GM15510 (cell line): Measurements from ENCODE around the gene UXS1.

Source experiments
- POLR2A ChIP-seq: IDR thresholded peaks from 3 replicates; pipeline ENCODE4 v1.6.1; 2011; ENCODE audit warnings: borderline replicate concordance; ENCODE audit not compliant: insufficient read length; ENCODE audit errors: extremely low read depth

The UXS1 gene

GRCh38 chr2:106126705-106127281, 67.3 kb downstream of the UXS1 start:
- no peak for TF ChIP-seq POLR2A

- no peak for TF ChIP-seq POLR2A
Observed at GRCh38 chr2:106126295-106126694, 67.8 kb downstream of the UXS1 start.

GRCh38 chr2:106124905-106125549, 69.1 kb downstream of the UXS1 start:
- TF ChIP-seq POLR2A = no peak

DNA sequence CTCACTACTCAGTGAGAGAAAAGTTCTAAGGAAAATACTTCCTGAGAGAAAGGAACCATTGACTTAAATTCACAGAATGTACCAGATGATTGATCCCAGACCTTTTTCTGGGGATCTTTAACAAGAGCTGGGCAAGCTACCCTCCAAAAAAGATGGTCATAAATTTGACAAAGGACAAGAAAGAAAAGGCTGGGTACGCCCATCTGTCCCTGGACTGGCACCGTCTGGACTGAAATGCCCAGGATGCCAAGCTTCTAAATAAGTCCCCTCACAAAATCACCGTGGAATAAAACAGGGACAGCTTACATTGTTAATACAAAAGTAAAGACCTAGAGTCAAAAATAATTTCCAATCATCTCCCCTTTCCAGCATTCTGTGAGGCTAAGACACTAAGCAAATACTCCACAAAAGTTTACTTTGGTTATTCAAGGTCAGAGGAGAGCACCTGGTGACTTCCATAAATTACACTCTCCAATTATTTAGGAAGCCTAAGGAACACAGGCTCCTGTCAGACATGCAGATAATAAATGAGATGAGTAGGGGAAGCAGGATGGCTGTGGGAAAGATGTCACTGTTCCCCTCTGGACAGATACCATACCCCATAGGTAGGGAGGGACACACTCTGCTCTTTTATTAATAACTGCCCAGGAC, 69.9 kb downstream of the UXS1 start:
- no peak for TF ChIP-seq POLR2A

- TF ChIP-seq POLR2A = no peak
Observed at GRCh38 chr2:106122157-106122556, 71.9 kb downstream of the UXS1 start.

- no peak for TF ChIP-seq POLR2A
Observed at GRCh38 chr2:106120432-106120831, 73.7 kb downstream of the UXS1 start.

DNA sequence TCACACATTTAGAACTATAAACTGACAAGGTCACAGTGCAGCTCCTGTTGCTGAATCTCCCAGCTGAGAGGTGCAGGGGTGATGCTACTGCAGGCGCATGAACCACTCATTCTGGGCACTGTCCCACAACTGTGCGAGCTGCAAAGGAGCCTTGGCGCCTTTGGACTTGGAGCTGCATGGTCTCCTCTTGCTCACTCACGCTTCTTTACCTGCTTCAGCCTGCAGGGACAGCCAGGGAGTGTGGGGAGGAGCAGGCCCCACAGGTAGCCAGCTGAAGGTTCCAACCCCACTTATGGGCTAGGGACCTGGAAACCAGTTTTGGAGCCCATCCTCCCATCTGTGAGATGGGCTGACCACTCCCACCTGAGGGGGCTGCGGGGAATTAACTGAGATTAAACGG, 75.0 kb downstream of the UXS1 start:
- no peak for TF ChIP-seq POLR2A

DNA sequence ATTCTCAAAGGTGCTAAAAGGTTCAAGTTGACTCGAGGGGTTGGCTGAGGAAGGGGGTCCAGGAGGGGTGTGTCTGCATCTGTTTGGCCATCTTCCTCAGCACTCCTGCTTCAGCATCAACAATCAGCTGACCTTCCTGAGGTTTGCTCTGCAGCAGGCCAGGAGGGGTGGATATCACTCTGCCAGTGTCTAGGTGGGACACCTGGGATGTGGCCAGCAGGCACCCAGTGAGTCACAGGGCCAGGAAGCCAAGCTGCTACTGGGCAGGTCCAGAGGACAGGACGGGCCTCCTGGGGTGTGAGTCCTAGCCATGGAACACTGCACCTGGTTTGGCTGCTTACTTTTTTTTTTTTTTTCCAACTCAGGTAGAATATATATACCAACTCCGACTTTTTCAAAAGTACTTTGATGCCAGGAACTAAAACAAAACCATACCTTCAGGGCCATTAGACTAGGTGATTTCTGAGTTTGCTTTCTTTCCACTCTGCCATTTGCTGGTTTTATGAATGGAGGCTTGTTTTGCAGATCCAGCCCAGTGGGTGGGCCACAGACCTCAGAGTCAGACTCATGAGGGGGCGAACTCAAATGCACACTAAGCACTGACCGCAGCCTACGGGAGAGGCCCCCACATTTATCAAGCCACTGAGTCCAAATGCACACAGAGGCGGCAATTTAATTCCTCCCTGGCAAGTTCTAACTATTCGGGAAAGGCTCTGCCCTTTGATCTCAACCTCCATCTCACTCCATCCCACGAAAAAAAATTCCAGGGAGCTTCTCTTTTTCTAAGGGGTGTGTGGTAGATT, 76.0 kb downstream of the UXS1 start:
- no peak for TF ChIP-seq POLR2A

- TF ChIP-seq POLR2A = no peak
Observed at GRCh38 chr2:106117347-106117746, 76.8 kb downstream of the UXS1 start.

DNA sequence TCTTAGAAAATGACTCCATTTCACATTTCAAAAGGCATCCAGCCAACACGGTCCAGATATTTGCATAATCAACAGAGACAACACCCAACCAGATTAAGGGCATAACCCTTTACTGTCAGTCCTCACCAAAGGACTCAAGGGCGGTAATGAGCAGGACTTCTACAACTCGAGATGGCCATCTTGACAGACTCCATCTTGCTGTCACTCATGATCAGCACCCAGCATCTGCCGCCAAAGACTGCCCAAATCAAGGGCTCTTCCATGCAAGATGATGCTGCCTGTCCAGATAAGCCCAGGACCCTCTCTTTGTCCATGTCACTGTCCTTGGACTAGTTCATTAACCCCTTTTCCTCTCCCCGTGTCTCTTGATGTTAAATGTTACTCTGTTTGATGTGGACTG, 77.9 kb downstream of the UXS1 start:
- no peak for TF ChIP-seq POLR2A

DNA sequence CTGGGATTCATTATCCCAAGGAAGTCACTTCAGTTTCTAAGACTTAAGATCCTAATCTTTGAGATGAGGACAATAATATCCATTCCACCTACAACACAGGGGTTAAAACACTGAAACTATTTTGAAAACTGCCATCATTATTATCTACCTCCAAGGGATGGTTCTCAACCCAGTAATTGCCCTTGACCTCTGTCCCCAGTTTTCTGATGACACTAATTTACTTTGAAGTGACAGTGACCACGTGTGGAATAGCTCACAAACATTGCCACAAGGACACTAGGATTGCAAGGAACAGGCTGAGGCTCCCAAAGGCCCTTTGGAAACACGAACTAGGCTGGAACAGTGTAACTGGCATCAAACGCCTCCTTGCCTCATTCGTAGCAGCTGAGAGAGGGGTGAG, 78.4 kb downstream of the UXS1 start:
- TF ChIP-seq POLR2A = no peak

GRCh38 chr2:106115250-106115649, 78.9 kb downstream of the UXS1 start:
- TF ChIP-seq POLR2A = no peak

DNA sequence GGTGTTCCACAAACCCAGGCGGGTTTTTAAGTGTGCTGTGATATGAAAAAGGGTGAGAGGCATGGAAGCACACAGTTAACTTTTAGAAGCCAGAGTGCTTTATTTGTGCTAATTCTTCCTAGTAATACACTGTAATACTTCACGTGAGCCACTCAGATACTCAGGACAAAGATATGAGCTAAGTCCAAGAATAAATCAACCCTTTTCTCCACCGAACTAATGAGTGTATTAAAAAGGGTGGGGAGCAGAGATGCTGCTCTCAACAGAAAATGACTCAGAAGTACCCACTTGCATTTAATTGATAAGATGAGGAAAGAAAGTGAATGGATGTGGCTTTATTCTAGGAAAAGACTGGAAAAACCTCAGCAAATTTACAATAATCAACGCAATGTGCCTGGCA, 79.9 kb downstream of the UXS1 start:
- no peak for TF ChIP-seq POLR2A

DNA sequence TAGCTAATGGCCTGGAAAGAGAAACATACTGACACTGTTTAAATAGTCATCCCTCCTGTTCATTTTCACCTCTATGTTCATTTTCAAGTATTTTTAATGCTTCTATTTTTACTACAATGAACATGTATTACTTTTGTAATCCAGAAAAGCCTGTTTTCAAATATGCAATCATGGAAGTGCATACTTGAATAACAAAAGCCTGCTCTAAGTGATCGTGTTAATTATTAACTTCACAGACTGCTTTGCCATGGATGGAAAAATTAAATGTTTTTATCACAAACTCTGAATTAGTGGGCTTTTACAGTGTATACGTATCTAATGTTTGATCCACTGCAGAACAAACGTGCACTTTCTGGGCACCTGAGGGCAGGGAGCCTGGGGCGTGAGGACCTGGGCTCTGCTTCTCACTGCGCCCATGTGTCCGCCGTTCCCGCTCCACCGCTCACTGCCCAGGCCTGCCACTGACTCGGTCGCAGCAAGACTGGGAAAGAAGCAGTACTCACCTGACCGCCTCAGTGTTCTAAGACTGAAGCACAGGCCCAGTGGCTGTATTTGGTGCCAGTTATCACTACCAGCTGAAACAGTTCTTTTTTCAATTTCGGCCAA, 80.6 kb downstream of the UXS1 start:
- no peak for TF ChIP-seq POLR2A
